Measurements from ENCODE around the gene PHF21A.

PHF21A gene

DNA sequence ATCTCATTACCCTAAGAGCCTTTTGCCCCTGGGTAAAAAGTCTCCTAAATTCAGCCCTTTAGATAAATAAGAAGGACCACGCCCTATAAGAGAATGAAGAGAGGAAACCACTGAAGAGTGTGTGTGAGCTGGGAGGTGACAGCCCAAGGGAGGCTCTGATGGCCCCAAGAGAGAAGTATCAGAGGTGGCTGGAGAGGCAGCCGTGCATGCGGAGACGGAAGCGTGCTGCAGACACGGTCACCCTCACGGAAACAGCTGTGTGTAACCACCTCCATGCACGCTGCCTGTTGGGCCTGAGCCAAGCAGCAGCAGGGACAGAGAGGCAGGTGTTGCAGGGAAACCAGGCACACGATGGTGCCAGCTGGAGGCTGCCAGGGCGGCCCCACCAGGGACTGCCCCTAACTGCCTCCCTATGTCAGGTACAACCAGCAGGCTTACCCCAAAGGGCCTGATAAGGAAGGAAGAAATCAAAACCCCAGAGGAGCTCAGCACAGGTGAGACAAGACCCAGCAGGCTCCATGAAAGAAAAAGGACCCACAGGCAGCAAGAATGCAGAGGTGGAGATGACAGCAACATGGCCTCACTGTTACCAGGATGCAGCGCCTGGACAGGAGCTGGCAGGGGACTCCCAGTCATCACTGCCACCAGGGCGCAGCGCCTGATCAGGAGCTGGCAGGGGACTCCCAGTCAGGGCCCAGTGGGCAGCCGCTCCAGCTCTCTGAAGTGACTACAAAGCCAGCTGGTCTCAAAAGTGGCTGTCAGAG, 191.0 kb downstream of the PHF21A start:
- no peak overlapping the region for H3K4me3 ChIP-seq (ENCODE audit: low read depth, low read length)
- DNase-seq (ENCODE audit: low read depth): no peak
- TF ChIP-seq, protein P1, sequence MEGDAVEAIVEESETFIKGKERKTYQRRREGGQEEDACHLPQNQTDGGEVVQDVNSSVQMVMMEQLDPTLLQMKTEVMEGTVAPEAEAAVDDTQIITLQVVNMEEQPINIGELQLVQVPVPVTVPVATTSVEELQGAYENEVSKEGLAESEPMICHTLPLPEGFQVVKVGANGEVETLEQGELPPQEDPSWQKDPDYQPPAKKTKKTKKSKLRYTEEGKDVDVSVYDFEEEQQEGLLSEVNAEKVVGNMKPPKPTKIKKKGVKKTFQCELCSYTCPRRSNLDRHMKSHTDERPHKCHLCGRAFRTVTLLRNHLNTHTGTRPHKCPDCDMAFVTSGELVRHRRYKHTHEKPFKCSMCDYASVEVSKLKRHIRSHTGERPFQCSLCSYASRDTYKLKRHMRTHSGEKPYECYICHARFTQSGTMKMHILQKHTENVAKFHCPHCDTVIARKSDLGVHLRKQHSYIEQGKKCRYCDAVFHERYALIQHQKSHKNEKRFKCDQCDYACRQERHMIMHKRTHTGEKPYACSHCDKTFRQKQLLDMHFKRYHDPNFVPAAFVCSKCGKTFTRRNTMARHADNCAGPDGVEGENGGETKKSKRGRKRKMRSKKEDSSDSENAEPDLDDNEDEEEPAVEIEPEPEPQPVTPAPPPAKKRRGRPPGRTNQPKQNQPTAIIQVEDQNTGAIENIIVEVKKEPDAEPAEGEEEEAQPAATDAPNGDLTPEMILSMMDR (conservative IDR thresholded peaks at IDR 0.05; ENCODE audit: low read depth, low read length): no peak

DNA sequence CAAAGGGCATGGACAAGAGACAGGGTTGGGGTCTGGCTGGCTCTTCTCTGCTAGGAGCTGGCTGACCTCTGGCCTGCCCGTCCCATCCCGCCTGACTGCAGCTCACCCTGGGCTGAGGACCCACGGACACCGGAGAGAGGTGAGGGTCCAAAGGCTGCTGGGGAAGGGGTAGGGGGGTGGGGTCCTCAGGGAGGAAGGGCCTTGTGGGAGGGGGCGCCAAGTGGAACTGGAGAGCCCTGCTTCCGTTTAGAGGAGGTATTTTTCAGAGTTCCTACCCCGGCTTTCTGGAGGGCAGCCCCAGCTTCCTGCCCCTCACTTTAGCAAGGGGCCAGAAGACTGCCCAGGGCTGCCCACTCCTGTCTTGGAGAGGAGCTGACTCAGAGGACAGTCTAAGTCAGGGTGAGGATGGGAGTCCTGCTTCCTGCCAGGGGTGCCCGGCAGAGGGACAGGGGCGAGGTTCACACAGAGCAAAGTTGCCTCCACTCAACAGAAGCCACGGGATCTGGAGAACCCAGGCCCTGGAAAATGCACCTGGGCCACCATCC, 191.7 kb downstream of the PHF21A start:
- no peak for DNase-seq (ENCODE audit: low read depth)
- TF ChIP-seq, protein P1 (conservative IDR thresholded peaks at IDR 0.05; ENCODE audit: low read depth, low read length): no peak
- H3K4me3 ChIP-seq (ENCODE audit: low read depth, low read length): no peak overlapping the region

DNA sequence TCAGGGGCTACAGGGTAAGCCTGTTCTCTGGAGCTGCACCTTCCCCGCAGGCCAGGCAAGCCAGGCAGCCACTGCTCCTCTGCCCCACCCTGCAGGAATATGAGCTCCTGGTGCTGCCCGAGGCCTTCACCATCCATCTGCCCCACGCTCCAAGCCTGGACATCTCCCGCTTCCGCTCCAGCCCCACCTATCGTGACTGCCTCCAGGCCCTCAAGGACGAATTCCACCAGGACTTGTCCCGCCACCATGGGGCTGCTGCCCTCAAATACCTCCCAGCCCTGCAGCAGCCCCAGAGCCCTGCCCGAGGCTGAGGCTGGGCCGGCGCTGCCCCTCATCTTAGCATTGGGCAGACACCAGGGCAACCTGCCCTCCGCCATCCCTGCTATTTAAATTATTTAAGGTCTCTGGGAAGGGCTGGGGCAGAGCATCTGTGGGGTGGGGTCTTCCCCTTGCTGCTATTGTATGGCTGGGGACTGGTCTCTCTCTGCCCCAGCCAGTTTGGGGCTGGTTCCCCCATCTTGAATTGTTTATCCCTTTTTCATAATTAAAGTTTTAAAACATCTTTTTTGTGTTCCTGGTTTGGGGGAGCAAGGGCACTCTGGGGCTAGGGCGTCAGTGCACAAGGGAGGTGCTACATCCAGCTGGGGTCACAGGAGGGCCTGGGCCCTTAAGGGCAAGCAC, 192.6 kb downstream of the PHF21A start:
- DNase-seq (ENCODE audit: low read depth): no peak
- TF ChIP-seq, protein P1 (conservative IDR thresholded peaks at IDR 0.05; ENCODE audit: low read depth, low read length): no peak
- H3K4me3 ChIP-seq (ENCODE audit: low read depth, low read length): no peak overlapping the region

DNA sequence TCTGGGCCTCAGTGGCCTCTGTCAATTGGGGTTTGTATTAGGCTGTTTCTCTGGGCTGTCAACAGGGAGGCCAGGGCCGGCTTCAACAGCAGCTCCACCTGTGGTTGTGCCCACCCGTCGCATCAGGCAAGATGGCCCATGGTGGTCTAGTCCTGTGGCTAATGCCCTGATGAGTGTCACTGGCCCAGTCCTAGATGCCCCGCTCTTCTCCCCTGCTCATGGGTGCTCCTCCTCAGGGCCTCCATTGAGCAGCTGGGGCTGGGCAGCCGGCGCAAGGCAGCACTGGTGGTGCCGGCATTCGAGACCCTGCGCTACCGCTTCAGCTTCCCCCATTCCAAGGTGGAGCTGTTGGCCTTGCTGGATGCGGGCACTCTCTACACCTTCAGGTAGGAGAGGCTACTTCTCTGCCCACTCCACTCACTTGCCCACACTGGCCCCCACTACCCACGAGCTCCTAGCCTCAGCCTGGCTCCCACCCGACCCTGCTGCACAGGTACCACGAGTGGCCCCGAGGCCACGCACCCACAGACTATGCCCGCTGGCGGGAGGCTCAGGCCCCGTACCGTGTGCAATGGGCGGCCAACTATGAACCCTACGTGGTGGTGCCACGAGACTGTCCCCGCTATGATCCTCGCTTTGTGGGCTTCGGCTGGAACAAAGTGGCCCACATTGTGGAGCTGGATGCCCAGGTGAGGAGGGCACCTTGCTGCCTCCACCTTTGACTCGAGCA, 193.4 kb downstream of the PHF21A start:
- no peak overlapping the region for H3K4me3 ChIP-seq (ENCODE audit: low read depth, low read length)
- DNase-seq (ENCODE audit: low read depth): no peak
- TF ChIP-seq, protein P1 (conservative IDR thresholded peaks at IDR 0.05; ENCODE audit: low read depth, low read length): no peak

DNA sequence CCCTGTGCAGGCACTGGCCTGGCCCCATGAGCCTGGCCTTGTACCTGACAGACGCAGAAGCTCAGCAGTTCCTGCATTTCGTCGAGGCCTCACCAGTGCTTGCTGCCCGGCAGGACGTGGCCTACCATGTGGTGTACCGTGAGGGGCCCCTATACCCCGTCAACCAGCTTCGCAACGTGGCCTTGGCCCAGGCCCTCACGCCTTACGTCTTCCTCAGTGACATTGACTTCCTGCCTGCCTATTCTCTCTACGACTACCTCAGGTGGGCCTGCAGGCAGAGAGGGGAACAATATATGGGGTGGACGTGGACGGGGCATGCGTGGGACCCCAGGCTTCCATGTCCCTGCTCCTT, 193.9 kb downstream of the PHF21A start:
- TF ChIP-seq, protein P1 (conservative IDR thresholded peaks at IDR 0.05; ENCODE audit: low read depth, low read length): no peak
- no peak for DNase-seq (ENCODE audit: low read depth)
- H3K4me3 ChIP-seq (ENCODE audit: low read depth, low read length): no peak overlapping the region

DNA sequence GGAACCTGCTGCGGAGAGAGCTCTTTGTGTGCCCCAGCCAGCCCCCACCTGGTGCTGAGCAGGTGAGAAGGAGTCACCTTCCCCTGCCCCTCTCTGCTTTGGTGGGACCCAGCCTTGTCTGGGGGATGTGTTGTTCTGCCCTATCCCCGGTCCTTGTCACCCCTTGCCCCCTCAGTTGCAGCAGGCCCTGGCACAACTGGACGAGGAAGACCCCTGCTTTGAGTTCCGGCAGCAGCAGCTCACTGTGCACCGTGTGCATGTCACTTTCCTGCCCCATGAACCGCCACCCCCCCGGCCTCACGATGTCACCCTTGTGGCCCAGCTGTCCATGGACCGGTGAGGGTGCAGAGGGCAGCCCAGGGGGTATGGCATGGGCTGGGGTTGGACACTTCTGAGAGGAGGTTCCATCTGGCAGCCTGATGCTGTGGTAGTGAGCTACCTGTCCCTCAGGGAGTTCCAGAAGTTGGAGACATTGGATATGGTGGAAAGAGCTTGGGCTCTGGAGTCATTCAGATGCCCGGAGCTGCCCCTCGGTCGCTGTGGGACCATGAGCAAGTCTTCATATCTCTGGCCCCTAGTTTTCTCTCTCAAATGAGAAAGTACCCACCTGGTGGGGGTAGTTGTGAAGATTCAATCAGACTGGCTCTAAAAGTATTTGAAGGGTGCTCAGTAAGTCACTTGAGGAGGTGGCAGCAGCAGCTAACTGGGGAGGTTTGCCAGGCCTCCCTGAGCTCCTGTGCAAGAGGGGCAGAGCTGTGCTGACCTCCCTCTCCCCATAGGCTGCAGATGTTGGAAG, 194.5 kb downstream of the PHF21A start:
- TF ChIP-seq, protein P1 (conservative IDR thresholded peaks at IDR 0.05; ENCODE audit: low read depth, low read length): no peak
- no peak overlapping the region for H3K4me3 ChIP-seq (ENCODE audit: low read depth, low read length)
- DNase-seq (ENCODE audit: low read depth): no peak

Data from choroid plexus epithelial cell (primary cell).